ENCODE results near the gene PROK2.

PROK2 gene

DNA sequence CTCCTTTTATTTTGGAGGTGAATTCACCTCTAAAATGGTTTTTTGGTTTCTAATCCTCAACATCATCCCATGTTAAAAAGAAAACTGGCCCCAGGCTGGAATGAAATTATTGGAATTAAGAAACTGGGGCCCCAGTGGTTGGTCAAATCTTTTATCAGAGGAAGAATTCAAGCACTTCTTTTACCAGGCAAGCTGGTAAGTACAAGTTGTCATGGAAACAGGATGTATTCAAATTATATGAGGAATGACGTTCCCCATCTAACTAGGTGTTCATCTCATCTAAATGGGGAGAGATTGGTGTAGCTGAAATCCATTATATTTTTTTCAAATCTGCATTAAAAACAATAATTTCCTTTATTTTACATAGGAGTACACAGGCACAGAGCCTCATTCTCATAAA lies 50.1 kb downstream of the PROK2 start:
- DNase-seq (ENCODE audit: low read depth in 3 of 3) = no peak

DNA sequence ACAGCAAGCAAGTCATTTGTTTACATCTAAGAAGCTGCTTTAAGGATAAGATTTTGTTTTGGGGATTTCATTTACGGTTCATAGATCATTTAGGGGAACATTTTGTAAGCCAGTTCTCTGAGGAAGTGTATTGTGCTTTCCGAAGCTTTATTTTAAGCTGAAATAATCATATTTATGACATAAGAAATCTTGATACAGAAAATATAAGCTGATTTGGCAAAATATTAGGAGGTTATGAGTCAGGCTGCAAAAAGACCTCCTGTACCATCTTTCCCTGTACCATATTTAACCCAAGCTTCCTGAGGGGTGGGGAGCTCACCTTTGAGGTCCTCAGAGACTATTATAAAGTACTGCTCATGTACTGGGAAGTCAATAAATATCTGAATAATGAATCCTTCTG lies 51.6 kb downstream of the PROK2 start:
- DNase-seq (ENCODE audit: low read depth in 3 of 3) = no peak

DNA sequence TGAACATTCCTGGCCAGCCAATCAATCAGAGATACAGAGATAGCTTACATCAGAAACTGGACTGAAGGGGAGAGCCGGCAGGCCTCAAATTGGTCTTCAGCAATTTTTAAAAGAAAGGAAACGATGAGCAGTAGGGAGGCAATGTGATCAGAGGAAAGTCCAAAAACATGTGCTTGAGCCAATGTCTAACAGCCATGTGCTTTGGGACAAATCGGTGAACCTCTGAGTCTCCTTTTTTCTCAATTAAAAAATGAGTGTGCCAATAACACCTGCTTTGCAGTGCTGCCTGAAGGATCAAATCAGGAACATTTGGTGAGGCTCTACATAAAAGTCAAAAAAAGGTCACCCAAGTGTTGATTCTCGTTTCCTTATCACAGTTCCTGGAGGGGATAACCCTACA lies 52.3 kb downstream of the PROK2 start:
- DNase-seq (ENCODE audit: low read depth in 3 of 3) = no peak

DNA sequence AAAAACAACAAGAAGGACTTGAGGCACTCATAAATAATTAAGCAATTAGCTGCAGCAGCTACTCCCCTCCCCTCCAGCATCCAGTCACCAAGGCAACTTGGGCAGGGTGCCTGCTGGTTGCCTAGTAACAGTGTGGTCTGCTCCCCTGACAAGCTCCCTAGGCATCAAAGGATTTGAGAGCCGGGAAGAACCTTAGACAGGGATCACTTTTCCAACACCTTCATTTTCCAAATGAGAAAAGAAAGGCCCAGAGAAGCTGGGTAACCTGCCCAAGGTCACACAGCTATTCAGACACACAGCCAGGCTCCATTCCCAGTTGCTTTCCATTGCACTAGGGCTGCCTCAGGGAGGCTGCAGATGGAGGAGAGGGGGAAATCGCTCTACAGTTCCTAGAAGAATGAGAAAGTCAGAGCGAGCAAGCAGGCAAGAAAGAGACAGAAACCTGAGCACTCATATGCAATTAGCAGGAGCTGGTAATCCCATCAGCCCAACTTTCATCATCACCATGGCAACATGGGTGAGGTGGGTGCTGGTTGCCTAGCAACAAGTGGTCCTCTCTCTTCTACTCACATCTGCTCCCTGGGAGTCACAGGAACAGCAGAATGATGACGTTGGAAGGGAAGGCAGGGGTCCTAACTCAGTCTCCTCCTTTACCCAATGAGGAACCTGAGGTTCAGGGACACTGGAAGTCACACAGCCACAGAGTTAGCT lies 56.2 kb downstream of the PROK2 start:
- DNase-seq (ENCODE audit: low read depth in 3 of 3) = no peak

GRCh38 chr3:71726146-71726545 lies 58.8 kb downstream of the PROK2 start:
- DNase-seq (ENCODE audit: low read depth in 3 of 3) = peak in 1 of 3 experiments; percentile 30

GRCh38 chr3:71725271-71725991 lies 59.5 kb downstream of the PROK2 start, which contains the start of gene EIF4E3:
TSS of gene EIF4E3 (minus strand) at chr3:71725402. CDS start at chr3:71725367, 35 bp downstream.
- DNase-seq (ENCODE audit: low read depth in 3 of 3) = peak in 1 of 3 experiments; percentile 35

GRCh38 chr3:71724584-71725270 lies 60.2 kb downstream of the PROK2 start:
- peak in 1 of 3 experiments; percentile 42 for DNase-seq (ENCODE audit: low read depth in 3 of 3)

DNA sequence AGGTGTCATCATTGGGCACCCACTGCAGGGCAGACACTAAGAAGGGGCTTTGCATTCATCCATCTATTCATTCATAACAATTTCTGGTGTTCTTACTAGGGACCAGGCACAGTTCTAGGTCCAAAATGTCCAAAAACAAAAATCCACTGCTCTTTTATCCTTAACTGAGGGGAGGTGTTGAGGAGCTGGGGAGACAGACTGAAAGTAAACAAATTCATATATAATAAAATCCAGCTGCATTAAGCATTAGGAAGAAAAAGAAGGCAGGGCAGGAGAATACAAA lies 60.8 kb downstream of the PROK2 start:
- DNase-seq (ENCODE audit: low read depth in 3 of 3) = no peak

DNA sequence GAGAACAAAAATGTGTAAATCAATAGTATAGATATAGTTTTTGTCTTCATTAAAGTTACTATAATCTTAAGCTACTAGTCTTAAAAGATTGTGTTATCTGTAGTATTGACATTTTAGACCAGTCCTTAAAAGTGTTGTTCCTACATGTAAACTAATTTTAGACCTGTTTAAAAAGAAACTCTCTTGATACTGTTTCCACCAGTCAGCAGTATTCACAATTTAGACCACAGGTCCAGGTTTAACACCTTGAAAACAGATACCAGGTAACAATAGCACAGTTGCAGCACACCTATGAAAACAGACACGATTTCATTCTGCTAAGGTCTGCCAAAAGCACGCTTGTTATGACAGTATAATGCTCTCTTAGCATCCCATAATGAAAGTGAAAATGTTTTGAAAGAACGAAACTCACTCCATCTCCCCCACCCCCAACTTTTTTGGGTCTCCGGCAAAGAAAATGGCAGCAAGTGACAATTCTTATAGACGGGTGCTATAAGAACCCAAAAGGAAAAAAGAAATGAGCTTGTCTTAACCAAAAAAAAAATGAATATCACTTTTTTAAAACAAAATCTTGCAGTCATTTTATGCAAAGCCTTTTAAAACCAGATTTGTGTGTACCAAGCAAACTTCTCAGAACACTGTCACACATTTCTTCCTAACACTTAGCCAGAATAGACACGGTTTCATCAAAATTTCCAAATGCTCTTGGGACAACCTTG lies 61.3 kb downstream of the PROK2 start:
- DNase-seq (ENCODE audit: low read depth in 3 of 3) = peak in 1 of 3 experiments; percentile 33

GRCh38 chr3:71722693-71723092 lies 62.3 kb downstream of the PROK2 start:
- no peak for DNase-seq (ENCODE audit: low read depth in 3 of 3)

Data from stimulated activated CD4-positive, alpha-beta T cell treated with anti-CD3 and anti-CD28 coated beads, TNF-alpha, amount 100 ng/mL, for 24 hours (primary cell).